Glutamatergic neuron (in vitro differentiated cells): Measurements from ENCODE around the gene ABLIM1. TPM values are rescaled to one million over a fixed set of nuclear protein-coding genes. Genes with fewer than 3 reads are reported as not detected.

Experiments
- DNase-seq: peaks from one replicate; pipeline ENCODE4 v3.0.0; 2022
- H3K27ac Mint-ChIP-seq: one replicate; pipeline ENCODE4 v1.8.0; 2020; ENCODE audit warnings: mild to moderate bottlenecking, mixed read lengths, inconsistent platforms; ENCODE audit not compliant: unreplicated experiment
- H3K27me3 Mint-ChIP-seq: one replicate; pipeline ENCODE4 v1.8.0; 2020; ENCODE audit warnings: mild to moderate bottlenecking, moderate library complexity, mixed read lengths, inconsistent platforms; ENCODE audit not compliant: unreplicated experiment
- H3K36me3 Mint-ChIP-seq: one replicate; pipeline ENCODE4 v1.8.0; 2020; ENCODE audit warnings: mild to moderate bottlenecking, mixed read lengths, inconsistent platforms; ENCODE audit not compliant: unreplicated experiment
- H3K4me1 Mint-ChIP-seq: one replicate; pipeline ENCODE4 v1.8.0; 2020; ENCODE audit warnings: mild to moderate bottlenecking, low read depth, mixed read lengths, inconsistent platforms; ENCODE audit not compliant: unreplicated experiment
- H3K4me3 Mint-ChIP-seq: one replicate; pipeline ENCODE4 v1.8.0; 2020; ENCODE audit warnings: mild to moderate bottlenecking, mixed read lengths, inconsistent platforms; ENCODE audit not compliant: unreplicated experiment
- H3K9me3 Mint-ChIP-seq: one replicate; pipeline ENCODE4 v1.8.0; 2020; ENCODE audit warnings: mild to moderate bottlenecking, moderate library complexity, mixed read lengths, inconsistent platforms; ENCODE audit not compliant: unreplicated experiment
- total RNA-seq: library from RNA; stranded (reverse); fragmentation: NEBNext Ultra II Directional; extraction: Animal tissue kit (Norgen Biotek cat#: 25700); gene quantifications from one replicate; pipeline ENCODE4 v1.2.1, GENCODE V29; 2021; ENCODE audit not compliant: unreplicated experiment
- TF ChIP-seq, protein P1 (sequence below): fragments of 200-600 bp; sonication (generic); IDR thresholded peaks from one replicate; pipeline ENCODE4 v1.5.0; 2021; ENCODE audit not compliant: partially characterized antibody, unreplicated experiment

The ABLIM1 gene
- total RNA-seq, 1 donor from 2014 or later, result 25.7 TPM

DNA sequence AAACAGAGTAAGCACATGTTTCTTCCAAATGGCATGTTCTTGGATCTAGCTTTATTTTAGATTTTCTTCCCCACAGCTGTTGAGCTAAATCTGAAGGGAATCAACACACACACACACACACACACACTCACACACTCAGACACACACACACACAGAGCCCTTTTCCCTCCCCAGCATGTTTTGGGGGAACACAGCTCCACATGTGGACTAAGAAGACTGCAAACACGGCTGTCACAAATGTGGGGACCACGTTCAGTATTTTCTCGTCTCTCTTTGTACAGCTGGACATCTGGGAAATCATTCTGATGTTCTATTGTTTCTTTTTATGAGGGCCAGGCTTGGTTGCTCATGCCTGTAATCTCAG is 116.3 kb downstream of the ABLIM1 start:
- H3K27ac Mint-ChIP-seq, result no peak overlapping the region
- TF ChIP-seq, protein P1, sequence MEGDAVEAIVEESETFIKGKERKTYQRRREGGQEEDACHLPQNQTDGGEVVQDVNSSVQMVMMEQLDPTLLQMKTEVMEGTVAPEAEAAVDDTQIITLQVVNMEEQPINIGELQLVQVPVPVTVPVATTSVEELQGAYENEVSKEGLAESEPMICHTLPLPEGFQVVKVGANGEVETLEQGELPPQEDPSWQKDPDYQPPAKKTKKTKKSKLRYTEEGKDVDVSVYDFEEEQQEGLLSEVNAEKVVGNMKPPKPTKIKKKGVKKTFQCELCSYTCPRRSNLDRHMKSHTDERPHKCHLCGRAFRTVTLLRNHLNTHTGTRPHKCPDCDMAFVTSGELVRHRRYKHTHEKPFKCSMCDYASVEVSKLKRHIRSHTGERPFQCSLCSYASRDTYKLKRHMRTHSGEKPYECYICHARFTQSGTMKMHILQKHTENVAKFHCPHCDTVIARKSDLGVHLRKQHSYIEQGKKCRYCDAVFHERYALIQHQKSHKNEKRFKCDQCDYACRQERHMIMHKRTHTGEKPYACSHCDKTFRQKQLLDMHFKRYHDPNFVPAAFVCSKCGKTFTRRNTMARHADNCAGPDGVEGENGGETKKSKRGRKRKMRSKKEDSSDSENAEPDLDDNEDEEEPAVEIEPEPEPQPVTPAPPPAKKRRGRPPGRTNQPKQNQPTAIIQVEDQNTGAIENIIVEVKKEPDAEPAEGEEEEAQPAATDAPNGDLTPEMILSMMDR, result no peak
- H3K4me3 Mint-ChIP-seq, result no peak overlapping the region
- no peaks in the 10 kb centered on the region for H3K9me3 Mint-ChIP-seq
- H3K4me1 Mint-ChIP-seq, result no peaks in the 10 kb centered on the region
- DNase-seq, result no peak
- no peaks in the 10 kb centered on the region for H3K36me3 Mint-ChIP-seq
- no peaks in the 10 kb centered on the region for H3K27me3 Mint-ChIP-seq

DNA sequence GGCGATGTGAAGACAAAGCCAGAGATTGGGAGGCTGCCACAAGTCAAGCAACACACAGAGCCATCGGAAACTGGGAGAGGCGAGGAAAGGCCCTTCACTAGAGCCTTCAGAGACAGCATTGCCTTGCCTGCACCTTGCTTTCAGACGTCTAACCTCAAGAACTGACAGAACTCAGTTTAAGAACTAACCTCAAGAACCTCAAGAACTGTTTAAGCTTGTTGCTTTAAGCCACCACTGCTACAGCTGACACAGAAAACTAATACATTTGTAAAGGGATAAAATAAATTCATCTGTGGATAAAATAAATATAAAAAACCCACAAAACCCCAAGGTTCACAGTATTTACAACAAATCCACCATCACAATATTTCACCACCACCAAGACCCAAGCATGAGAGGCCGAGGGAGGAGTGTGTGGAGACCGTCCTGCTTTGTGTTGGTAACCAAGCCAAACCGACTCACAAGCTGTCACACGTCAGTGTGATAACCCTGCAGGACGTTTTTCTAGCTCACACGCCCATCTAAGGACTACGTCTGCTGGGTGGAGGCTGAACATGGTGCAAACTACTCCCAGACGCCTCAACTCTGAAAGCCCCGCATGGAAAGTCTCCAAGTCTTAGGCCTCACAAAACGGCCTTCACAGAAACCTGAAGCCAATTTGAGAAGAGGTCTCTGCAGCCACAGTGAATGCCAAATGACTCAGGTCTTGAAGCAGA is 116.8 kb downstream of the ABLIM1 start:
- no peaks in the 10 kb centered on the region for H3K27me3 Mint-ChIP-seq
- TF ChIP-seq, protein P1, result no peak
- H3K9me3 Mint-ChIP-seq, result no peaks in the 10 kb centered on the region
- H3K4me1 Mint-ChIP-seq, result no peaks in the 10 kb centered on the region
- no peak overlapping the region for H3K27ac Mint-ChIP-seq
- no peak for DNase-seq
- H3K4me3 Mint-ChIP-seq, result no peak overlapping the region
- no peaks in the 10 kb centered on the region for H3K36me3 Mint-ChIP-seq

DNA sequence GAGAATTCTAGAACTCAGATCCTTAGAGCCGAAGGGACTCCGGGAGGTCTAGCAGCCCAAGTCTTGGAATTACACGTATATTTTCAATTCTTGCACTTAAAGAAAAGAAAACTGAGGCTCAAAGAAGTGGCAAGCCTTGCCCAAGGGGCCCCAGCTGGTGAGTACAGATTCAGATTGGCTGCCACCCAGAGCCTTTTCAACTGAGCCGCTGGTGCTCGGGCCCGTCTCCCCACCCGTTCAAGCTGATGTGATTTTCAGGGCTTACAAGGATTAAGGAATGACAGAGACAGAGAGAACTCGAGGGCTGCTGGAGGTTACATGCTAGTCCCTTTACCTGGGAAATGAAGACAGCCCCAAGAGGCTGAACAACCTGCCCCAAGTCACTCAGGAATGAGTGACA is 117.8 kb downstream of the ABLIM1 start:
- Mint-ChIP-seq H3K27ac (no peak overlapping the region), H3K36me3 (no peaks in the 10 kb centered on the region), H3K4me3 (no peak overlapping the region), H3K9me3 (no peaks in the 10 kb centered on the region), H3K4me1 (no peaks in the 10 kb centered on the region), H3K27me3 (no peaks in the 10 kb centered on the region)
- no peak for DNase-seq
- TF ChIP-seq, protein P1, result no peak

GRCh38 chr10:114539623-114540022 is 118.5 kb downstream of the ABLIM1 start:
- TF ChIP-seq, protein P1, result no peak
- Mint-ChIP-seq H3K9me3 (no peaks in the 10 kb centered on the region), H3K4me1 (no peaks in the 10 kb centered on the region), H3K27ac (no peak overlapping the region), H3K4me3 (no peak overlapping the region), H3K36me3 (no peaks in the 10 kb centered on the region), H3K27me3 (no peaks in the 10 kb centered on the region)
- DNase-seq, result no peak

GRCh38 chr10:114538181-114538906 is 119.7 kb downstream of the ABLIM1 start:
- DNase-seq, result no peak

More at GRCh38 chr10:114538181-114538906, 119.7 kb downstream of the ABLIM1 start:
- H3K36me3 Mint-ChIP-seq, result no peaks in the 10 kb centered on the region
- no peak overlapping the region for H3K27ac Mint-ChIP-seq
- H3K4me1 Mint-ChIP-seq, result no peaks in the 10 kb centered on the region
- no peaks in the 10 kb centered on the region for H3K9me3 Mint-ChIP-seq
- TF ChIP-seq, protein P1, result no peak
- no peak overlapping the region for H3K4me3 Mint-ChIP-seq
- H3K27me3 Mint-ChIP-seq, result no peaks in the 10 kb centered on the region
